ENCODE data around the gene CDPF1.

The CDPF1 gene

GRCh38 chr22:46286006-46286405 is 35.9 kb upstream of the CDPF1 start:
- Histone ChIP-seq H3K56ac (ENCODE audit: low read length) (no peak overlapping the region), H4K8ac (ENCODE audit: low read depth, low read length) (no peak overlapping the region), H2BK120ac (ENCODE audit: low read depth, low read length) (no peak overlapping the region), H3K4ac (ENCODE audit: low read depth, low read length) (no peak overlapping the region), H3K79me2 (ENCODE audit: control insufficient read depth, insufficient read depth, low read length) (no peaks in the 10 kb centered on the region), H3K27ac (ENCODE audit: low read depth, low read length) (no peak overlapping the region), H4K5ac (ENCODE audit: low read length) (no peak overlapping the region), H3K4me3 (ENCODE audit: low read length) (no peak overlapping the region), H3K36me3 (ENCODE audit: control insufficient read depth, insufficient read depth, low read length) (no peaks in the 10 kb centered on the region), H2BK5ac (ENCODE audit: low read length) (no peak overlapping the region), H3K9ac (ENCODE audit: low read length) (no peak overlapping the region), H3K79me1 (ENCODE audit: low read length) (no peaks in the 10 kb centered on the region), H3K4me2 (ENCODE audit: low read length) (no peak overlapping the region), H2BK15ac (replicated peaks; ENCODE audit: low read depth) (no peak overlapping the region), H3K18ac (ENCODE audit: low read length) (no peak overlapping the region), H3K23ac (ENCODE audit: low read length) (no peak overlapping the region), H3K4me1 (ENCODE audit: control insufficient read depth, low read depth, low read length) (no peaks in the 10 kb centered on the region), H2AK5ac (ENCODE audit: low read length) (no peak overlapping the region), H3K27me3 (ENCODE audit: insufficient read depth, low read length, poor library complexity) (no peaks in the 10 kb centered on the region)
- no peak for DNase-seq
- no CpG with 5 or more reads among the region's 3 CpGs for WGBS (ENCODE audit: extremely low coverage, insufficient coverage, low lambda C conversion rate)

- Histone ChIP-seq H3K4me3 (ENCODE audit: low read length) (no peak overlapping the region), H2BK5ac (ENCODE audit: low read length) (no peak overlapping the region), H2BK120ac (ENCODE audit: low read depth, low read length) (no peak overlapping the region), H3K56ac (ENCODE audit: low read length) (no peak overlapping the region), H2AK5ac (ENCODE audit: low read length) (no peak overlapping the region), H3K27ac (ENCODE audit: low read depth, low read length) (no peak overlapping the region), H3K27me3 (ENCODE audit: insufficient read depth, low read length, poor library complexity) (no peaks in the 10 kb centered on the region), H3K4me1 (ENCODE audit: control insufficient read depth, low read depth, low read length) (no peaks in the 10 kb centered on the region), H3K18ac (ENCODE audit: low read length) (no peak overlapping the region), H3K9ac (ENCODE audit: low read length) (no peak overlapping the region), H3K36me3 (ENCODE audit: control insufficient read depth, insufficient read depth, low read length) (peaks cover 8% of the 10 kb centered on the region), H2BK15ac (replicated peaks; ENCODE audit: low read depth) (no peak overlapping the region), H3K79me2 (ENCODE audit: control insufficient read depth, insufficient read depth, low read length) (no peaks in the 10 kb centered on the region), H3K4ac (ENCODE audit: low read depth, low read length) (no peak overlapping the region), H3K79me1 (ENCODE audit: low read length) (no peaks in the 10 kb centered on the region), H4K8ac (ENCODE audit: low read depth, low read length) (no peak overlapping the region), H4K5ac (ENCODE audit: low read length) (no peak overlapping the region), H3K23ac (ENCODE audit: low read length) (no peak overlapping the region), H3K4me2 (ENCODE audit: low read length) (no peak overlapping the region)
- DNase-seq = no peak
- no CpG with 5 or more reads among the region's 13 CpGs for WGBS (ENCODE audit: extremely low coverage, insufficient coverage, low lambda C conversion rate)
Observed at GRCh38 chr22:46281866-46282678, 32.0 kb upstream of the CDPF1 start.

DNA sequence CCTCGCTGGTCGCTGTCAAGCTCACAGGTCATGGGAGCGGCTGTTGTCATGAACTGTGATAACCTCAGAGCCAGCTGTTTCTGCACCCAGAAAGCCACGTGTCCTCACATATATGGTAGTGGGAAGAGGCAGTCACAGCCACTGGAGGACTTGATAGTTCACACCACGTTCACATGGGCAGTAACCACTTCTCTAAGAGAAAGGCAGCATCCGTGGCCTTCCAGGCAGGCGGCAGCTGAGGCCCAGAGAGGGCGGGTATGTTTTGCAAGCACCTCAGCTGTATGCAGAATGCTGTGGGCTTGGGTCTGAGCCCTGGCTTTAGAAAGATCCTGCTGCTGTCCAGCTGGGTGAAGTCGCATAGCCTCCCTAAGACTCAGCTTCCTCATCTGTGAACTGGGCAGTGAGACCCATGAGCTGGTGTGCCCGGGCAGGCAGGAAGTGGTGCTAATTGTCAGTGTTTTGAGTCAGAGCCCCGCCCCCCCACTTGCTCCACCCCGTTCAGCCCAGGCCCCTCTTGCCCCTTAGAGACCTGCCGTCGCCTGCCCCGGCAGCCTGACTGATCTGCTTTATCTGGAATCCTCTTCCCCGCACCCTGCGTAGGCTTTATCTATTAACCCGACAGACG is 31.0 kb upstream of the CDPF1 start:
- Histone ChIP-seq H2BK15ac (replicated peaks; ENCODE audit: low read depth) (no peak overlapping the region), H2BK5ac (ENCODE audit: low read length) (no peak overlapping the region), H3K4me1 (ENCODE audit: control insufficient read depth, low read depth, low read length) (no peaks in the 10 kb centered on the region), H2BK120ac (ENCODE audit: low read depth, low read length) (no peak overlapping the region), H3K27me3 (ENCODE audit: insufficient read depth, low read length, poor library complexity) (no peaks in the 10 kb centered on the region), H3K4me2 (ENCODE audit: low read length) (no peak overlapping the region), H3K79me1 (ENCODE audit: low read length) (no peaks in the 10 kb centered on the region), H3K9ac (ENCODE audit: low read length) (no peak overlapping the region), H3K36me3 (ENCODE audit: control insufficient read depth, insufficient read depth, low read length) (peaks cover 8% of the 10 kb centered on the region), H3K27ac (ENCODE audit: low read depth, low read length) (no peak overlapping the region), H3K4ac (ENCODE audit: low read depth, low read length) (no peak overlapping the region), H3K56ac (ENCODE audit: low read length) (no peak overlapping the region), H3K79me2 (ENCODE audit: control insufficient read depth, insufficient read depth, low read length) (no peaks in the 10 kb centered on the region), H3K18ac (ENCODE audit: low read length) (no peak overlapping the region), H2AK5ac (ENCODE audit: low read length) (no peak overlapping the region), H3K23ac (ENCODE audit: low read length) (no peak overlapping the region), H4K5ac (ENCODE audit: low read length) (no peak overlapping the region), H4K8ac (ENCODE audit: low read depth, low read length) (no peak overlapping the region), H3K4me3 (ENCODE audit: low read length) (no peak overlapping the region)
- WGBS (ENCODE audit: extremely low coverage, insufficient coverage, low lambda C conversion rate) = no CpG with 5 or more reads among the region's 19 CpGs
- DNase-seq = no peak

DNA sequence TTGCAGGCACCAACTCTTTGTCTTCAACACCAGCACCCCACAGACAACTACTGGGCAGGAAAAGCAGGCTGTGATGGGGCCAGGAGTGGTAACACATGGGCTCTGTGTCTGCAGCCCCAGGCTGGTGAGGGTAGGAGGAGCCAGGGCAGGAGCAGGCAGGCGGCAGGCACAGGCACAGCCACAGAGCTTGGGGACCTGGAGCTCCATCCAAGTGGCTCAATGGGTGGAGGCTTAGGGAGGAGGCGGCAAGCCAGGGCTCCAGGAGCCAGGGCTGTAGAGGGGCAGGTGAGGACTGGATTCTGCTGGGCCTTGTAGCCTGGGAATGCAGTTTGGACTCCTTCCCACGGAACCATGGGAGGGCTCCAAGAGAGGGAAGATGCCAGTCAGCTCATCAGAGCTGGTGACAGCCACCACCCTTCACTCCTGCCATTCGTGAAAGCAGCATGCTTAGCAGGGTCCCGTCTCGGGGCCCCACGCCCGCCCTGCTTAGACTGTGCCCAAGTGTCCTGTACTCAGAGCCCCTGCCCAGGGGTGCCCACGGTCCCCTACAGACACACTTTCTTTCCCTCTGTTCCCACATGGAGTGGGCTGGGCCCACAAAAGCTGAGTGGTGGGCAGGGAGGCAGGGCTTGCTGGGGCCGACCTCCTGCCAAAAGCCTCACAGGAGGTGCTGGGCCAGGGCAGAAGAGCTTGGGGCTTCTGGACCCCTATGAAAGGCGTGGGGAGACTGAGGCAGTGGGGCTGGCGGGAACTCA is 30.1 kb upstream of the CDPF1 start:
- Histone ChIP-seq H3K4me1 (ENCODE audit: control insufficient read depth, low read depth, low read length) (no peaks in the 10 kb centered on the region), H2AK5ac (ENCODE audit: low read length) (no peak overlapping the region), H2BK120ac (ENCODE audit: low read depth, low read length) (no peak overlapping the region), H2BK5ac (ENCODE audit: low read length) (no peak overlapping the region), H3K9ac (ENCODE audit: low read length) (no peak overlapping the region), H3K79me2 (ENCODE audit: control insufficient read depth, insufficient read depth, low read length) (no peaks in the 10 kb centered on the region), H3K23ac (ENCODE audit: low read length) (no peak overlapping the region), H3K4me3 (ENCODE audit: low read length) (no peak overlapping the region), H3K18ac (ENCODE audit: low read length) (no peak overlapping the region), H3K27me3 (ENCODE audit: insufficient read depth, low read length, poor library complexity) (no peaks in the 10 kb centered on the region), H3K79me1 (ENCODE audit: low read length) (no peaks in the 10 kb centered on the region), H3K36me3 (ENCODE audit: control insufficient read depth, insufficient read depth, low read length) (peaks cover 8% of the 10 kb centered on the region), H3K27ac (ENCODE audit: low read depth, low read length) (no peak overlapping the region), H3K4me2 (ENCODE audit: low read length) (no peak overlapping the region), H3K4ac (ENCODE audit: low read depth, low read length) (no peak overlapping the region), H2BK15ac (replicated peaks; ENCODE audit: low read depth) (no peak overlapping the region), H4K8ac (ENCODE audit: low read depth, low read length) (no peak overlapping the region), H4K5ac (ENCODE audit: low read length) (no peak overlapping the region), H3K56ac (ENCODE audit: low read length) (no peak overlapping the region)
- DNase-seq = no peak
- WGBS (ENCODE audit: extremely low coverage, insufficient coverage, low lambda C conversion rate) = no CpG with 5 or more reads among the region's 12 CpGs

GRCh38 chr22:46278656-46279645 is 28.9 kb upstream of the CDPF1 start:
- Histone ChIP-seq H3K4me1 (ENCODE audit: control insufficient read depth, low read depth, low read length) (no peaks in the 10 kb centered on the region), H2AK5ac (ENCODE audit: low read length) (no peak overlapping the region), H3K4ac (ENCODE audit: low read depth, low read length) (no peak overlapping the region), H3K4me3 (ENCODE audit: low read length) (no peak overlapping the region), H3K18ac (ENCODE audit: low read length) (no peak overlapping the region), H3K9ac (ENCODE audit: low read length) (no peak overlapping the region), H3K4me2 (ENCODE audit: low read length) (no peak overlapping the region), H2BK5ac (ENCODE audit: low read length) (no peak overlapping the region), H3K36me3 (ENCODE audit: control insufficient read depth, insufficient read depth, low read length) (peaks cover 8% of the 10 kb centered on the region), H3K56ac (ENCODE audit: low read length) (no peak overlapping the region), H3K79me1 (ENCODE audit: low read length) (no peaks in the 10 kb centered on the region), H4K5ac (ENCODE audit: low read length) (no peak overlapping the region), H3K27me3 (ENCODE audit: insufficient read depth, low read length, poor library complexity) (no peaks in the 10 kb centered on the region), H3K79me2 (ENCODE audit: control insufficient read depth, insufficient read depth, low read length) (no peaks in the 10 kb centered on the region), H2BK15ac (replicated peaks; ENCODE audit: low read depth) (no peak overlapping the region), H4K8ac (ENCODE audit: low read depth, low read length) (no peak overlapping the region), H3K27ac (ENCODE audit: low read depth, low read length) (no peak overlapping the region), H2BK120ac (ENCODE audit: low read depth, low read length) (no peak overlapping the region), H3K23ac (ENCODE audit: low read length) (no peak overlapping the region)
- no peak for DNase-seq
- WGBS (ENCODE audit: extremely low coverage, insufficient coverage, low lambda C conversion rate) = no CpG with 5 or more reads among the region's 22 CpGs
